HG02840 (cell line): Measurements from ENCODE around the gene ITGA11.

Experiments
- ATAC-seq: cut with Tn5 transposase; IDR thresholded peaks from one replicate; pipeline ENCODE4 v1.9.1; 2021; ENCODE audit warnings: mild to moderate bottlenecking, moderate library complexity, moderate number of reproducible peaks; ENCODE audit not compliant: unreplicated experiment, low FRiP score

ITGA11 gene

DNA sequence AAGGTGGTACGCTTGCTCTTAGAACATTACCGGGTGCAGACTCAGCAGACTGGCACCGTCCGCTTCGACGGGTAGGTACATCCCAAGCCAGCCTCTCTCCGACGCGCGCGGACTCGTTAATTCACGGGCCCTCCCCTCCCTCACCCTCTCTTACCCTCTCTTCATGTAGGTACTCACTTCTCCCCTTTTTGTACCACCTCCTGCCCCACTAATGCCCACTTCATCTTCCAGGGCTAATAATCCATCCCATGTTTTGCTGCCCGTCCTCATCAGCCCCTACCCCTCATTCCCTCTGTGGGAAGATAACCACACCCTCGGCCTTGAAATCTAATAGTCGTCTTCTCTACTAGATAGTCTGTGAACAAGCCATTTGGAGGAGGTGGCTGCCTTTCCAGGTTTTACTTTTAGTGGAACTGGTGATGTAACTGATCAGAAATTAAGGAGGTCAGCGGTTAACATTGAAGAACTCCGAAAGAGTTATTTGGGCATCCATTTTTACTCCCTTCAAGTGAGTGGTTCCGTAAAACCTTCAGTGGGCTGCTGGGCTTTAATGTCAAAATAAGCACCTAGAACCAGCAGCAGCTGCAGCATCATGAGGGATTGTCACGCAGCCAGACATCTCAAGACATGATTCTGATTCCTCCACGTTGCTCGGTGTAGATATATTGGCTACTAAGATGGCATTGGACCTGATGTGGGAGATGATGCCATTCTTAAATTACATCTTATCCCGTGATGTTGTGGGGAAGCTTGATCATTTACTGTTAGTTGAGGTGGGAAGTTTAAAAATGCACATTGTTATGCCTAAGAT is 153.2 kb downstream of the ITGA11 start:
- no peak for ATAC-seq

DNA sequence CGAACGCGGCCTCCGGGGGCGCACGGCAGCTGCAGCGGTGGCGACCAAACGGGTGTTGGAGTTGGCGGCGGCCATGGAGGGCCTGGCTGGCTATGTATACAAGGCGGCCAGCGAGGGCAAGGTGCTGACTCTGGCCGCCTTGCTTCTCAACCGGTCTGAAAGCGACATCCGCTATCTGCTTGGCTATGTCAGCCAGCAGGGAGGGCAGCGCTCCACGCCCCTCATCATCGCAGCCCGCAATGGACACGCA is 153.7 kb downstream of the ITGA11 start:
- ATAC-seq: no peak

DNA sequence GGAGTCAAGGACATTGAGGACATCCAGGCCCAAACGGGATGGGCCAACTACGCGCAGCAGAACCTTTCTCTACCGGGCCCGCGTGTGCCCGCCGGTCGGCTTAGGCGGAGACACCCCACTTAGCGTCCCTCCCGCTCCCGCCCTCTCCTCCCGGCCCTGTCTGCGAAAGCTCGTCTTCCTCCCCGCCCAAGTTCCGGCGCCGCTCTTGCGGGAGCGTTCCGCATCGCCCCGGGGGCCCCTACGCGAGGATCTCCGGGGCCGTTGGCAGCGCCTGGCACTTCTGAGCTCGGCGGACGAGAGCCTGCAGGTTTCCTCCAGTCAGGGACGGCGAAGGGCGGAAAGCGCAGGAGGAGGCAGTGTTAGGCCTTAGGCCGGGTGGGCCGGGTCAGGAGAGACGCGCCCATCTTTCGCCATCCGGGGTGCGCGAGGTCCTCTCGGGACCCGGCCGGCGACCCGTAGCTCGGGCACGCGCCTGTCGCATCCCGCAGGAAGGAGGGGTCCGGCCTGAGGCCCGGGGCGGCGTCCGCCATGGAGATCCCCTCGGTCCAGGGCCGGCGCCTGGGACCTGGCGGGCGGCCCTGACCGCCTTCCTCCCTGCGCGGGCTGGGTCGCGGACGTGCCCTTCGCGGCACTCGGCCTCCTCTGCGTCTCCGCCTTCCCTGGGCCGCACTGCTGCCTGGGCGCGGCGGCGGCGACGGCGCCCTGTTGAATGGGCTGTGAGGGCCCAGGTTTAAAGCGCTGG is 154.2 kb downstream of the ITGA11 start, which contains the start of gene FEM1B:
Gene FEM1B (plus strand): TSS at position 143 of the 742 bp plus-strand sequence. CDS start 673 bp downstream, outside the sequence.
- ATAC-seq: peak; percentile 75

DNA sequence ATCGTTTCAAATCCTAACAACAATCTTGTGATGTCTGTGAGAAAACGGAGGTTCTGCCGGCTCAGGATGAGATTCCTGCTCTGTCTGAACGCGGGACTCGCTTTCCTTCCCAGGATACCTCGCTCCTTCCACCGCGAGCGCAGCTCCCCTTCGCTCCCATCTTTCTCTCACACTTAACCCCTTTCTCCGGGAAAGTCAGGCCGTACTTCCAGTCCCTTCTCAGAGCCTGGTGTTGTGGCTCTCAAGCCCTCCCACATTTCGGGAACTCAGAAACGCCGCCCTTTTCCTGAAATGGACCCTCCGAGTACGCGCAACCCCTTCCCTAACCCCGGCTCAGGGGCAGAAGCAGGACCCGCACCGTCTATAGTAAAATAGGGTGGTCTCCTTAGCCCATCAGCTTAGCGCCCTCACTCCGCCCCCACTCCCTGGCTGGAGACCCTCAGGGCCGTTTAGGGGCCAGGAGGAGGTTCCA is 154.8 kb downstream of the ITGA11 start:
- no peak for ATAC-seq

DNA sequence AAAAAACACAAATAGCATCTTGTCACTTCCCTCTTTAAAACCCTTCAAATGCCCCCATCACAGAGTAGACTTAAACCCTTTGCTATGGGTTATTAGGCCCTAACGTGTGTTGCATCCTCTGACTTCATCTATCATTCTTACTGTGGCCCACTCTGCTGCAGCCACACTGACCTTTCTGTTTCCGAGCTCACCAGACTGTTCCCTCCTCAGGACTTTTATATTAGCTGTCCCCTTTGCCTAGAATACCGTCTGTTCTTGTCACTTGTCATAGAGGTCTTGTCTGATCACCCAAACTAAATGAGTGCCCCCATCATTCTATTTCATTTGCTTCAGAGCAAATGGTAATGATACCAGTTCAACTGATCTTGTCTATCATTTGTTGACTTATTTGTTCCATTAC is 155.3 kb downstream of the ITGA11 start:
- ATAC-seq: no peak

DNA sequence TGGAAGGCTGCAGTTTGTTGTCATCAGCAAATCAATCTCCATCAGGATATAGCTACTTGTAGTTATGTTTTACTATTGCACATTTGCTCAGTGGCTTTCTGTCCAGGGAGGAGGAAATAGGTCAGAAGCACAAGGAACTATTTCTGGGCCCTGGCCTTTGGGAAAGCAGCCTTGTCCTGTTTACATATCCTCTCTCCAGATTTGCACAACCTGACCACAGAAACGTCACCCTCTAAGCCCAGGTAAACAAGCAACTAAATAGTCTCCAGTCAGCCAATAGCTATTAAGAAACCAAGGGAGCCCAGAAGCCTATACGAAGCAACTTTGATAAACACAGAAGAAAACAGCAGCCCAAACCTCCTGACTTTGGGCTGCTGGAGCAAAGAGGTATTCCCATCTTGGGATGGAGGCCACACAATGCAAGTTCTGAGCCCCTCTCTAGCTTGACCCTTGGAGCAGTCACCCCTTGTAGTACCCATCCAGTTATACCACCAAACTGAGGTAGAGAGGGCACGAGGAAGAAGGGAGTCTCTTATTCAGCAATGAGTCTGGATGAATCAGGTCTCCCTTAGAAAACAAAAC is 156.7 kb downstream of the ITGA11 start:
- no peak for ATAC-seq

DNA sequence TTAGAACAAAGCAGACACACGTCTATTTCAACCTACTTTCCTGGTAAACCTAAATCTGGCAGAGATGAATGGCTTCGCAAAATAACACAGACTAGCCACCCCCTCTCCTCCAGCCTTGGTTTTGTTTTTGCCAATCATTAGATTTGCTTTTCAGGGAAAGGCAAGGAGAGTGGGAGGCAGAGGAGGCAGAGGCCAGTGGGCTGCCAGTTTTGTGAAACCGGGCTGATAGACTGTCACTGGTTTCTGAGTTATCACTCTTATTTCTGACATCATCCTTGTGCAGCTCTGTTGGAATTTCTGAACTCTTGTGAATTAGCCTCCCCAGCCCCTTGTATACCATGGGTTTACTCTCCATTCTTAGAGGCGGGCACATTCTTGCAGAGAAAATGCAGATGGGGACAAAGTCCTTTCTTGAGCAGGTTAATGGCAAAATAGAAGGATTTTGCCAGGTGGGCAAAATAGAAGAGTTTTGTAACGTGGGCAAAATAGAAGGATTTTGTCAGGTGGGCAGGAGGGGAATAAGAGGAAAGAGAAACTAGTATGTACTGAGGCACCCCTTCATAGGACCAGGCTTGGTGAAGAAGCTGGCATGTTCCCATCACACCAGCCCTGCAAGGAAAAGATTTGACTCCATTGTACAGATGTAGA is 157.6 kb downstream of the ITGA11 start:
- no peak for ATAC-seq

DNA sequence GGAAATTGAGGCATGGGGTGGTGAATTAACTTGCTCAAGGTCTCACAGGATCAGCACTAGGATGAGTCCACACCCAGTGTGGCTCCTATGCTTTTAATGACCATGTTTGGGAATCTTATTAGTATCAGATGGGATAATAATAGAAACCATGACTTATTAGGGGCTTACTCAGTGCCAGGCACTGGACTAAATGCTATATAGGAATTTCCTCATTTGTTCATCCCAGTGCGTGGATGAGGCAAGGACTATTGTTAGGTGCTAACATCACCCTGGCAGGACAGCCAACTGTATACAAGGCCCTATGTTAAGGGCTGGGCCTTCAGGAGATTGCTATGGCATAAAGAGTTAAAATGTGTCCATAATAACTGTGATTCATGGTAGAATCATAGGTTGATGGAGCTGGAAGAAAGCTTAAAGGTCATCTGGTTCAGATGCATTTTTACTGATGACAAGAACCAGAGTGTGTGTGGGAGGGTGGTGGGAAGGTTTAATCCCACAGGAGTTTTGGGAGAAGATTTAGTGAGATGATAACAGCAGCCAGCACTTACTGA is 159.2 kb downstream of the ITGA11 start:
- ATAC-seq: no peak

DNA sequence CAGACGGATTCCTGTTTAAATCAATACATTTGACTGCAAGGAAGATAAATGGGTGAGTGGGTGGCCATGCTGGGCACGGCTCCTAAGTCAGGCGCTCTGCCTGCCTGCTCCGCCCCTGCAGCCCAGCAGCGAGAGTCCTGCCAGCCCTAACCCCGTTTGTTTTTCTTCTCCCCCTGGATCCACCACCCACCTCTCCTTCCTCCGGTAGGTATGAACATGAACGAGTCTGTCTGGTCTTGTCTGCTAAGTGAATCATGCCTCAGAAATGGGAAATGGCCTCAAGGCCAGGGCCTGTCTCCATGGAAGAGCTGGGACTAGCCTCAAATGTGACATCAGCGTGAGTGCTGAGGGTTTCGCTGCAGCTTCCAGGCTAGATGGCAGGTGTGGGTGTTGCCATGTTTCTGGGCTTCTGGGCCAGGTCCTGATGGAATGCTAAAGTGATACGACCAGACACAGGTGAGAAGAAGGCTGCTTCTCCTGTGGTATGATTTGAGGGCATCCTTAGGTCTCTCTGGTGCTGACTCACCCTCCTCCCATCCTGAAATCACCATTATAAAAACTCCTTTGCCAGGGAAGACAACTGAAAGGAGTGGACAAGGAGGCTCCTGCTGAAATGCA is 160.0 kb downstream of the ITGA11 start:
- ATAC-seq: no peak

DNA sequence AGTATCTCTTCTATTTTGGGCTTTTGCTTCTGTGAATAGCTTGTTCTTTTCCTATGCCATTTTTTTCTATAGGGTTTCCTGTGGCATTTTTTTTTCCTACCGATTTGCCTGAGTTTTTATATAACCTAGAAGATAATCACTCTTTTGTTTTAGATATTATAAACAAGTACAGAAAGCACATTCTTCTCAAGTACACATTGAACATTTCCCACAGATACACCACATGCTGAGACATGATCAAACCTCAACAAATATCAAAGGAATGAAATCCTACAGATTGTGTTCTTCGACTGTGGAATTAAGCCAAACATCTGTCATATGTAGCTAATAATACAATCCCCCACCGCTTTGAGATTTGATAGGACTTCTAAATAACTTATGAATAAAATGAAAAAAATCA is 163.6 kb downstream of the ITGA11 start:
- no peak for ATAC-seq

DNA sequence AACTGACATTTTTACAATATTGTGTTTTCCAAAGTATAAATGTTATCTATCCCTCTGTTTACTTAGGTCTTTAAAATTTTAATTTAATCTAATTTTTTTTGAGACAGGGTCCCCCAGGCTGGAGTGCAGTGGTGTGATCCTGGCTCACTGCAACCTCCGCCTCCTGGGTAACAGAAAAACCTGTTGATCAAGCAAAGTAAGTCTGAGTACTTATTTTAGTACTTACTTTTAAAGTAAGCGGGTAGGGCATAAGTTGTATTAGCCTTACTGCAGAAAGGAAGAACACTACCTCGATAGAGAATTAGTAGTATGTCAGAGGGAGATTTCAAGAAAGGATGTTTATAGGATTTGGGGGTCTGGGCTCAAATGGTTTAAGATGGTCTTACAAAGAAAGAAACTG is 166.3 kb downstream of the ITGA11 start:
- ATAC-seq: no peak

DNA sequence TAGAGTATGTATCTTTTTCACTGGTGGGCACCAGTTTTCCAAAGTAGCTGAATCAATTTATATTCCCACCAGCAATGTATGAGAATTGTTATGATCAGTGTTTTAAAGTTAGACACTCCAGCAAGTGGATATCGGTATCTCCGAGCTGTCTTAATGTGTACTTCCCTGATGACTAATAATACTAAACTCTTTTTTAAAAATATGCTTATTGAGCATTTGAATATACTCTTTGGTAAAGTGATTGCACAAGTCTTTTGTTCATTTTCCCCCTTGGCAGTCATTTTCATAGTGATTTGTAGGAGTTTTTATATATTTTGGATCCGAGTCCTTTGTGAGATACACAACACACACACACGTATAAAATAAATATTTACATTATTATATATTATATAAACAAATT is 166.9 kb downstream of the ITGA11 start:
- ATAC-seq: no peak

DNA sequence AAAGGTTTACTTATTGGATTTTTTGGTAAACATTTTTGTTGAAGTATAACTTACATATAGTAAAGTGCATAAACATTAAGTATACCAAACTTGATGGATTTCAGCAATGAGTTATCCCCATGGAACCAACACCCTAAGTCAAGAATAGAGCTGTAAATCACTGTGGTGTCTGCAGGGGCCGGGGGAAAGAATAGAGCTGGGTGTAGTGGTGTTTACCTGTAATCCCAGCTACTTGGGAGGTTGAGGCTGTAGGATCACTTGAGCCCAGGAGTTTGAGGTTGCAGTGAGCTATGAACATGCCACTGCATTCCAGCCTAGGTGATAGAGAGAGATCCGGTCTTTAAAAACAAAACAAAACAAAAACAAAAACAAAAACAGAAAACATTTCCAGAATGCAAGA is 167.7 kb downstream of the ITGA11 start:
- ATAC-seq: no peak

DNA sequence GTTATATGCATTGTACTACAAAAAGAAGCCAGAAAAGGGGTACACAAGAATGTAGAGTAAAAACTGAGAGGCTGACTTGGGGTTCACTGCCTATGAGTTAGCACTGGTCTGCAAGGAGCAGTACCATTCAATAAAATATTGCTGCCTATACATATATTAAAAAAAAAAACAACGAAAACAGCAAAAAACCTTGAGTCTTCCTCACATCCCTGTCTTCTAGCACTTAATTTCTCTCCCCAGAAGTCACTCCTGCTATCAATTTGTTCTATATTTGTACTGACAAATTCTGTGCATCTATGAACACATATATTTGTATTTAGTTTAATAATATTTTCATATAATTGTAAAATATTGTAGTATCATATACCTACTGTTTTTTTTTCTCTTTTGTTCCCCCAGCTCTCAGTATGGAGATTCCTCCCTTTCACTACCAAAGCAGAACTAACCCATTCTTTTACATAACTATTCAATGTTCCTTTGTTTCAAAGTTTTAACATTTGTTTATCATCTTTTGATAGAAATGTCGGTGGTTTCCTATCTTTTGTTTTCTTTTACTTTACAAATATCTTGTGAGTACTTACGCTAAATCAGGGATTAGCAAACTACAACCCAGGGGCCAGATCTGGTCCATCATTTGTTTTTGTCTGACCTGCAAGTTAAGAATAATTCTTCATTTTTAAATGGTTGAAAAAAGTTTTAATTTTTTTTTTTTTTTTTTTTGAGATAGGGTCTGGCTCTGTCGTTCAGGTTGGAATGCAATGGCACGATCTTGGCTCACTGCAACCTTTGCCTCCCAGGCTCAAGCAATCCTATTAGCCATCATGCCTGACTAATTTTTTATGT is 169.2 kb downstream of the ITGA11 start:
- ATAC-seq: no peak

DNA sequence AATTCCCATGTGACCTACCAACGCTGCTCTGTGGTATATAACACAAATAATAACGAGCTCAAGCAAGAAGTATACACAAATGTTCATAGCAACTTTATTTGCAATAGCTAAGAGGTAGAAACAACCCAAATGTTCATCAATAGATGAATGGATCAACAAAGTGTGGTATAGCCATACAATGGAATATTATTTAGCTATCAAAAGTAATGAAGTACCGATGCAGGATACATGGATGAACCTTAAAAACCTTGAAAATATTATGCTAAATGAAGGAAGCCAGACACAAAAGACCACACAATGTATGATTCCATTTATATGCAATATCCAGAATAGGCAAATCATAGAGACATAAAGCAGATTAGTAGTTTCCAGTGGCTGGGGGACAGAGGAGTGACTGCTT is 170.0 kb downstream of the ITGA11 start:
- ATAC-seq: no peak

DNA sequence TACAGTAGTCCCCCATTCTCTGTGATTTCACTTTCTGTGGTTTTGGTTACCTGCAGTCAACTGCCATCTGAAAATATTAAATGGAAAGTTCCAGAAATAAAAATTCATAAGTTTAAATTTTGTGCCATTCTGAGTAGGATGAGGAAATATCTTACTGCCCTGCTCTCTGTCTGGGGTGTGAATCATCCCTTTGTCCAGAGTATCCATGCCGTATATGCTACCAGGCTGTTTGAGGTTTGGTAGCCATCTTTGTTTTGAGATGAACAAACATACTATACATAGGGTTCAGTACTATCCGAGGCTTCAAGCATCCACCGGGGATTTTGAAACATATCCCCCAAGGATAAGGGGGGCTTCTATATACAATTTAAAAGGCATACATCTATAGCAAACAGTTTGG is 170.7 kb downstream of the ITGA11 start:
- ATAC-seq: no peak

DNA sequence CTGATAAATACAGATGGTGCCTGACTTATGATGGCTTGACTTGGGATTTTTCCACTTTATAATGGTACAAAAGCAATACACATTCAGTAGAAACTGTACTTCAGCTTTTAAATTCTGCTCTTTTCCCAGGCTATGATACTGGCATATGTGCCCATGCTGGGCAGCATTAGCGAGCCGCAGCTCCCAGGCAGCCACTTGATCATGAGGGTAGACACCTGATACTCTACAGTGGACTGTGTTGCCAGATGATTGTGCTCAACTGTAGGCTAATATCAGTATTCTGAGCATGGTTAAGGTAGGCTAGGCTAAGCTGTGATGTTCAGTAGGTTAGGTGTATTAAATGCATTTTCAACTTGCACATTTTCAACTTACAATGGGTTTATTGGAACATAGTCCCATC is 172.1 kb downstream of the ITGA11 start:
- no peak for ATAC-seq

DNA sequence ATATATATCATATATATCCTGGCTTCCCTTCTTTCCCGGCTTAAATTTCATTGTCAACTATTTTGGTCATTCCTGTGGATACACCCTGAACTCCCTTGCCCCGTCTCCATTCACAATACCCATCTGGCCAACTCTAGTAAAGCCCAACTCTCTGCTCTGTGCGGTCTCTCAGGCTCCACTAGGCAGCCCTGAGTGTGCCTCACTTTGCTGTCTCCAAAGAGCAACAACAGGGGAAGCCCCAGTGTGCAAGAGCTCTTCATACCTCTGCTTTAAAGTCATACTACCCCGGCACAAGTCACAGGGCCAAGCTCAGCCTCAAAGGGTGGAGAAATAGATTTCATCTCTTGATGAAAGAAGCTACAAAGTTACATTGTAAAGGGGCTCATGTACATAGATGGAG is 173.3 kb downstream of the ITGA11 start:
- ATAC-seq: no peak

DNA sequence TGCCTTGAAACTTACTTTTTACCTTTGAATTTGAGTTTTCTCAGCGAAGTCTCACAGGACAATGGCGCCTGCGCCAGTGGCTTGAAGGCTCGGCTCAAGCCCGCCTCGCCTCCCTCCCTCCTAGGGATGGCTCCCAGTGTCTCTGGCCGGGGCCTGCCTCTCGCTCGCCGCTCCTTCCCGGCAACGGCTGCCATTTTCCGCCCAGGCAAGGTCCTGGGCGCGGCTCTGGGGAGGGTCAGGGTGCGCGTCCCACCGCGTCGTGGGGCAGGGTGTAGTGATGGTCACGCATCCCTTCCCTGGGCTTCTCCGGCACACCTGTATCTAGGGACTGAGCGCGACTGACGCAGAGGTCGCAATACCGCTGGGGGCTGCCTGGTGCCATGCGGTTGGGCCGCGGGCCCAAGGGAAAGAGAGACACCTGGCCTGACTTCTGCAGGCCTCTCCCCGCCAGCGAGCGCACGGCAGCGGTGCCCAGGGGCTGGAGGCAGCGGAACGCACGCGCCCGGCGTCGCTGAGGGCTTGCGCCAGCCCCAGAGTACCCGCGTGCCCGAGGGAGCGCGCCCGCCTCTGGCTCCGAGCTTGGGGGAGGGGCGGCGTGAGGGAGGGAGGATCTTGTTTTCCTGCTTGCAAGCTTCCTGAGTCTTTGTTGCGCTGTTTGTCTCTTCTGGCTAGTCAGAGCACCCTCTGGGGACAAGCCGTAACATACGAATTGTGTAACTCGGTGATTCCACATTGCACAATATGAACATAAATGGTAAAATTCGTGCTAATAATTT is 175.1 kb downstream of the ITGA11 start:
- no peak for ATAC-seq
